ENCODE measurements around the gene XPNPEP2.

- TF ChIP-seq CTCF (IDR thresholded peaks at IDR 0.05; ENCODE audit: low read depth, low read length) (no peak), POLR2A (IDR thresholded peaks at IDR 0.05; ENCODE audit: extremely low read depth, insufficient read length) (no peak), MAX (IDR thresholded peaks at IDR 0.05; ENCODE audit: low read depth, low read length) (no peak), MYC (IDR thresholded peaks at IDR 0.05; ENCODE audit: low read depth, low read length) (no peak)
Measured at GRCh38 chrX:129793604-129794191, 54.9 kb downstream of the XPNPEP2 start.

All from NB4 (cell line).